Measurements from ENCODE around the gene SLC7A5. TPM values are rescaled to one million over a fixed set of nuclear protein-coding genes. Genes with fewer than 3 reads are reported as not detected.

The SLC7A5 gene
- total RNA-seq, 3 donors from 2014 or later (not counting 1 experiment from before 2014, with no cell fraction given), result 27.2 to 66.1 (median 34.2) TPM

DNA sequence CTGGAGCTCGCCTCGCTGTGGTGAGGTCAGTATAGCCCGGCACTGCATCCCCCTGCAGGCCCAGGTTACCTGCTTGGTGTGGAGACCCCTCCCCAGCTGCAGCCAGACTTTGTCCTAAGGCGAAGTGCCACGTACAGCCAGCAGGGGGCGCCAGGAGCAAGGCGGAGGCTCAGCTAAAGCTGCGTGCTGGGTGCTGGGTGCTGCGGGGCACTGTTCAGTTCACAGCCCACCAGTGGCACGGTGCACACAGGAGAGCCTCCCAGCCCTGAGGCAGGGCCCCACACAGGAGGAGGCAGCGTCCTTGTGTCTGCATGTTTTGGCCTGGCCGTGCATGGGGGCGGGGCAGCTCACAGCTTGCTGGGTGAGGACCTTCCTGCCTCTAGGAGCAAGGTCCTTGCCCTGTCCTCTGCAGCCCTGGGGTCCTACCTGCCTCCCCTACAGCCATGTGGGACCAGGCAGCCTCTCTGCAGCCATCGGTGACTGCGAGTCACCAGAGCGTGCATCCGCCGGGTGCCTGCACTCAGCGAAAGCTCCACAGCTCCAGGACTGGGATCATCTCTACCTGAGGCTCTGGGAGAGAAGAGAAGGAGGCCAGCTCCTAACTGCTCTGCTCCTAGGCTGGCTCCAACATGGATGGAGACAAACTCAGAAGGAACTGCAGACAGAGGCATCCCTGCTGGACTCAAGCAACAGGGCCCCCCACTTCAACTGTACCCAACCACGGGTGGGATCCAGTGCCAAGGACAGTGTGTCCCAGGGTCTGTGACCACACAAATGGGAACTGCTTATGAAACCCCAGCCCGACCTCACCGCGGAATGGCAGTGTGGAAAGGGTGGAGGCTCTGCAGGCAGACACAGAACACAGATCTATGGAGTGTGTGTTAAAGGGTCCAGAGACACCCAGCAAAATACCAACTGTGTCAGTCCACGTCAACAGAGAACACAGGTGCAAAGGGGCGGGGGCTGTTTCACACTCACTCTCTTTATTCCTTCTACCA is 19.0 kb downstream of the SLC7A5 start:
- Mint-ChIP-seq H3K27ac (peak overlapping the region in 1 of 2 donors; percentile 41), H3K4me1 (peaks cover 9 to 20% of the 10 kb centered on the region in 2 donors), H3K9me3 (no peaks in the 10 kb centered on the region), H3K27me3 (ENCODE audit: low read depth in 2 of 2) (no peaks in the 10 kb centered on the region), H3K4me3 (peak overlapping the region; percentile 17), H3K36me3 (no peaks in the 10 kb centered on the region)
- ATAC-seq (peak; percentile 18 to 38 (median 23)), DNase-seq (peak; percentile 75 to 86)
- intact Hi-C loops (cut with micrococcal nuclease), result loop anchor here (1.0 to 10.0 kb wide), 4 partner anchors 21 to 356 kb away; partner anchors contain the start of gene ZCCHC14
- TF ChIP-seq, protein P1, sequence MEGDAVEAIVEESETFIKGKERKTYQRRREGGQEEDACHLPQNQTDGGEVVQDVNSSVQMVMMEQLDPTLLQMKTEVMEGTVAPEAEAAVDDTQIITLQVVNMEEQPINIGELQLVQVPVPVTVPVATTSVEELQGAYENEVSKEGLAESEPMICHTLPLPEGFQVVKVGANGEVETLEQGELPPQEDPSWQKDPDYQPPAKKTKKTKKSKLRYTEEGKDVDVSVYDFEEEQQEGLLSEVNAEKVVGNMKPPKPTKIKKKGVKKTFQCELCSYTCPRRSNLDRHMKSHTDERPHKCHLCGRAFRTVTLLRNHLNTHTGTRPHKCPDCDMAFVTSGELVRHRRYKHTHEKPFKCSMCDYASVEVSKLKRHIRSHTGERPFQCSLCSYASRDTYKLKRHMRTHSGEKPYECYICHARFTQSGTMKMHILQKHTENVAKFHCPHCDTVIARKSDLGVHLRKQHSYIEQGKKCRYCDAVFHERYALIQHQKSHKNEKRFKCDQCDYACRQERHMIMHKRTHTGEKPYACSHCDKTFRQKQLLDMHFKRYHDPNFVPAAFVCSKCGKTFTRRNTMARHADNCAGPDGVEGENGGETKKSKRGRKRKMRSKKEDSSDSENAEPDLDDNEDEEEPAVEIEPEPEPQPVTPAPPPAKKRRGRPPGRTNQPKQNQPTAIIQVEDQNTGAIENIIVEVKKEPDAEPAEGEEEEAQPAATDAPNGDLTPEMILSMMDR (IDR thresholded peaks at IDR 0.05), result peak; percentile 96
- Histone ChIP-seq H3K36me3 (ENCODE audit: control insufficient read depth, insufficient read depth, low read length) (no peaks in the 10 kb centered on the region), H3K4me3 (ENCODE audit: low read length) (no peak overlapping the region), H3K4me1 (ENCODE audit: control insufficient read depth, insufficient read depth, low read length) (peaks cover 31% of the 10 kb centered on the region), H3K9me3 (ENCODE audit: control insufficient read depth, insufficient read depth, low read length) (no peaks in the 10 kb centered on the region), H3K27me3 (ENCODE audit: control insufficient read depth, insufficient read depth, low read length) (no peaks in the 10 kb centered on the region), H3K27ac (ENCODE audit: low read length) (no peak overlapping the region)
- 63% methylated on average over 25 of the region's 25 CpGs for WGBS (ENCODE audit: insufficient coverage)

DNA sequence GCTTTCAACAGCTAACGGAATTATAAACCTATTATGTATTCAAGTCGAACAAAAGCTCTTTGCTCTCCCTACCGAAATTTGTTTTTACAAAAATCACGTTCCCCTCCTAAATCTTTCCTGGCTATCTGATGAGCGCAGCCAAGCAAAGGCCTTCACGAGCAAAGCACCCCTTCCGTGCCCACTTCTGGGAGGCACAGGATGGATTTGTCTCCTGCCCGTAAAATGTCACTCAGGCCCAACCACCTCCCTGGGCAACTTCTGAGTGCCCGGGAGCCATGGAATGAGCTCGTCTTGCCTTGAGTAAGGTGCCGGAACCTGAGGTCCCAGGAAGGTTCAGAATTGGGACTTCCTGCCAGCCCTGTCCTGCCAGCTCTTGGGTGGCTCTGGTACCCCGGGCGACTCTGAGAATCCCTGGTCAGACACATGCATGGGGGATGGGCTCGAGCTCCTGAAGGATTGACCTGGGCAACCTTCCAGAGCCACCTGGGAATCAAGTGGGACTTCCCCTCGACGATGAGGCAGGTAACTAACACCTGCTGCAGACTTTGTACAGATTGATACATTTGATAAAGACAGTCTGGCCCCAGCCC is 19.8 kb downstream of the SLC7A5 start:
- Histone ChIP-seq H3K36me3 (ENCODE audit: control insufficient read depth, insufficient read depth, low read length) (no peaks in the 10 kb centered on the region), H3K9me3 (ENCODE audit: control insufficient read depth, insufficient read depth, low read length) (no peaks in the 10 kb centered on the region), H3K27ac (ENCODE audit: low read length) (no peak overlapping the region), H3K27me3 (ENCODE audit: control insufficient read depth, insufficient read depth, low read length) (no peaks in the 10 kb centered on the region), H3K4me3 (ENCODE audit: low read length) (no peak overlapping the region), H3K4me1 (ENCODE audit: control insufficient read depth, insufficient read depth, low read length) (peaks cover 23% of the 10 kb centered on the region)
- Mint-ChIP-seq H3K9me3 (no peaks in the 10 kb centered on the region), H3K27me3 (ENCODE audit: low read depth in 2 of 2) (no peaks in the 10 kb centered on the region), H3K27ac (peak overlapping the region in 1 of 2 donors; percentile 41), H3K36me3 (no peaks in the 10 kb centered on the region), H3K4me1 (peaks cover 9 to 17% of the 10 kb centered on the region in 2 donors), H3K4me3 (peak overlapping the region; percentile 17)
- ATAC-seq (no peak), DNase-seq (no peak)
- intact Hi-C loops (cut with micrococcal nuclease), result loop anchor here (1.0 to 10.0 kb wide), 4 partner anchors 22 to 355 kb away; partner anchors contain the start of gene ZCCHC14
- WGBS (ENCODE audit: insufficient coverage), result 88% methylated on average over 16 of the region's 16 CpGs
- TF ChIP-seq, protein P1 (IDR thresholded peaks at IDR 0.05), result no peak

DNA sequence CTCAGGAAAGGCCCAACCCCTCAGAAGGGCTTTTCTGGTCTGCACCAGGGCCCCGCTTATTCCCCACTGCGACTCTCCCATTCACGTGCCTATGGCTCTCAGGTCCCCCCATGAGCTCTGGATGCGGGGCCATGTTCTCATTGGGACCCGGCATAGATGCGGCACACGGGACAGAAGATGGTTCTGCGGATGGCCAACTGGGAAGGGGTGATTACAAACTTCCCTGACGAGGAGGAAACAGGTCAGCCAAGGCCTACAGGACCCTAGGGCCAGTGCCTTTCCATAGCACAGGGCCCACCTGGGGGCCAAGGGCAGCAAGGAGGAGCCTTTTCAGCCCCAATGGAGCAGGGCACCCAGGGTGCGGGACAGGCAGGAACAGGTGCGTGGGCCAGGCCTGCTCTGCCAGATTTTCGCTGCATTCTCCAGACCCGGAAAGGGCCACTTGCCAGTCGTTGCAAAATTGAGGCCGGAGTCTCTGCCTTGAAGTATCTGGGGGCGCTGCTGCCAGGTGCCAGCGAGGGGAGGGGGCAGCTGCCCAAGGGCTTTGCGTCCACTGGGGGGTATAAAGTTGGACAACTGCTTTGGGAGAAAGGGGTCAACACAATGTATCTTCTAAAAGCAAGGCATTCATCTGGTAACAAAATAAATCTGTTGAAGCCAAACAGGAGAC is 20.5 kb downstream of the SLC7A5 start:
- Mint-ChIP-seq H3K27ac (peak overlapping the region in 1 of 2 donors; percentile 41), H3K4me1 (peaks cover 9 to 12% of the 10 kb centered on the region in 2 donors), H3K9me3 (no peaks in the 10 kb centered on the region), H3K36me3 (no peaks in the 10 kb centered on the region), H3K27me3 (ENCODE audit: low read depth in 2 of 2) (no peaks in the 10 kb centered on the region), H3K4me3 (no peak overlapping the region)
- Histone ChIP-seq H3K9me3 (ENCODE audit: control insufficient read depth, insufficient read depth, low read length) (no peaks in the 10 kb centered on the region), H3K27ac (ENCODE audit: low read length) (no peak overlapping the region), H3K27me3 (ENCODE audit: control insufficient read depth, insufficient read depth, low read length) (no peaks in the 10 kb centered on the region), H3K4me3 (ENCODE audit: low read length) (no peak overlapping the region), H3K36me3 (ENCODE audit: control insufficient read depth, insufficient read depth, low read length) (no peaks in the 10 kb centered on the region), H3K4me1 (ENCODE audit: control insufficient read depth, insufficient read depth, low read length) (peaks cover 16% of the 10 kb centered on the region)
- DNase-seq (no peak), ATAC-seq (no peak)
- TF ChIP-seq, protein P1 (IDR thresholded peaks at IDR 0.05), result no peak
- intact Hi-C loops (cut with micrococcal nuclease), result no loop called here
- WGBS (ENCODE audit: insufficient coverage), result 95% methylated on average over 18 of the region's 18 CpGs
